GM13977 (cell line): ENCODE results near the gene SIX5.
A peak's percentile ranks its signal among the peaks of the same experiment; 100 is the strongest.
"Not testable (repeated sequence)": the region's sequence is repeated elsewhere in the genome, so short reads cannot be mapped to it uniquely, and the experiment has no call there.

Experiments
- DNase-seq: peaks from one replicate; pipeline ENCODE4 v3.0.0; 2012; ENCODE audit warnings: low spot score
- in situ Hi-C: fragments of 300-500 bp; cut with MboI; formaldehyde crosslinking; loops from one replicate; pipeline ENCODE4 v1.12.0; 2022; ENCODE audit warnings: low sequenced_read_pairs, low pct_unique_long_range_greater_than_20kb, mixed read lengths, inconsistent platforms; ENCODE audit not compliant: unreplicated experiment
- TF ChIP-seq, protein P1 (sequence below): IDR thresholded peaks from 2 replicates; pipeline ENCODE4 v1.5.1; 2012; ENCODE audit warnings: mild to moderate bottlenecking, control low read depth; ENCODE audit not compliant: insufficient read depth; ENCODE audit errors: extremely low read depth, missing control alignments

Gene SIX5

GRCh38 chr19:45804140-45804958 is 35.3 kb upstream of the SIX5 start:
- in situ Hi-C loops, result no loop called here
- DNase-seq, result no peak
- TF ChIP-seq, protein P1, sequence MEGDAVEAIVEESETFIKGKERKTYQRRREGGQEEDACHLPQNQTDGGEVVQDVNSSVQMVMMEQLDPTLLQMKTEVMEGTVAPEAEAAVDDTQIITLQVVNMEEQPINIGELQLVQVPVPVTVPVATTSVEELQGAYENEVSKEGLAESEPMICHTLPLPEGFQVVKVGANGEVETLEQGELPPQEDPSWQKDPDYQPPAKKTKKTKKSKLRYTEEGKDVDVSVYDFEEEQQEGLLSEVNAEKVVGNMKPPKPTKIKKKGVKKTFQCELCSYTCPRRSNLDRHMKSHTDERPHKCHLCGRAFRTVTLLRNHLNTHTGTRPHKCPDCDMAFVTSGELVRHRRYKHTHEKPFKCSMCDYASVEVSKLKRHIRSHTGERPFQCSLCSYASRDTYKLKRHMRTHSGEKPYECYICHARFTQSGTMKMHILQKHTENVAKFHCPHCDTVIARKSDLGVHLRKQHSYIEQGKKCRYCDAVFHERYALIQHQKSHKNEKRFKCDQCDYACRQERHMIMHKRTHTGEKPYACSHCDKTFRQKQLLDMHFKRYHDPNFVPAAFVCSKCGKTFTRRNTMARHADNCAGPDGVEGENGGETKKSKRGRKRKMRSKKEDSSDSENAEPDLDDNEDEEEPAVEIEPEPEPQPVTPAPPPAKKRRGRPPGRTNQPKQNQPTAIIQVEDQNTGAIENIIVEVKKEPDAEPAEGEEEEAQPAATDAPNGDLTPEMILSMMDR, result no peak

GRCh38 chr19:45801603-45802175 is 32.6 kb upstream of the SIX5 start:
- in situ Hi-C loops, result no loop called here
- TF ChIP-seq, protein P1, result no peak
- DNase-seq, result no peak

- in situ Hi-C loops, result no loop called here
- no peak for DNase-seq
- TF ChIP-seq, protein P1, result no peak
These were observed 31.1 kb upstream of the SIX5 start for GRCh38 chr19:45800070-45800553.

- in situ Hi-C loops, DNase-seq: not testable (repeated sequence)
These were observed 30.5 kb upstream of the SIX5 start for GRCh38 chr19:45799541-45799940.

DNA sequence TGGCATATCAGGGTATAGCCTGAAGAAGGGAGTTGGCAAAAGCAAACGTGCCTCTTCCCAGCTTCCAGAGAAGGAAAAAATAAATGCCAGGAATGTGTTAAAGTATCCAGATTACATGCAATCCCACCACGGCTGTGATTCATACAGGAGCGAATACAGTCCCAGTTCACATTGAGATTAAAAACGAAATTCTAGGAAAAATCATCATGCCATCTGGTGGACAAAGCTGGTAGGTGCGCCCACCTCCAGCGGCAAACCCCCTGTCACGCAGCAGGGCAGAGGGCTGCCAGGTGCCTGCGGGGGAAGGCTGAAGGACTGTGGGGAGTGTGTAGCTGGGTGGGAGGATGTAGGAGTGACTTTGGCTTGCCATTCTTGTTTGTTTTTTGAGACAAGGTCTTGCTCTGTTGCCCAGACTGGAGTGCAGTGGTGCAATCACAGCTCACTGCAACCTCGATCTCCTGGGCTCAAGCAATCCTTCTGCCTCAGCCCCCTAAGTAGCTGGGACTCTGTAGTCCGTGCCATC is 30.0 kb upstream of the SIX5 start:
- peak; percentile 81 for DNase-seq
- TF ChIP-seq, protein P1, result peak; percentile 77
- in situ Hi-C loops, result no loop called here

DNA sequence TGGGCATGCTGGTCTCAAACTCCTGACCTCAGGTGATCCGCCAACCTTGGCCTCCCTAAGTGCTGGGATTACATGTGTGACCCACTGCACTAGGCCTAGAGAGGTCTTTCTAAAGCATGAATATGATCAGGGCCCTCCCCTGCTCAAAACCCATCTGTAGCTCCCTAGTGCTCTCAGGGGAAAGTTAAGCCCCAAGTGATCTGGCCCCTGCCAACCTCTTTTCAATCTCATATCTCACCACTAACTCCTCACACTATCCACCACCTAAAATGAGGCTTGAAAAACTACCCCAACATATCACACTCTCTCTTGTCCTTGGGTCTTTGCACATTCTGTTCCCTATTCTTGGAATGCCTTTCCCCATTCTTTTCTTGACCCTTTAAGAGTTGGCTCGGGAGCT is 25.6 kb upstream of the SIX5 start:
- TF ChIP-seq, protein P1, result no peak
- in situ Hi-C loops, result no loop called here
- no peak for DNase-seq

- TF ChIP-seq, protein P1, result no peak
- DNase-seq, result no peak
- in situ Hi-C loops, result no loop called here
These were observed 24.8 kb upstream of the SIX5 start for GRCh38 chr19:45793876-45794275.
